DMS153 treated with DMSO at 0.1 percent for 48 hours (cell line): ENCODE results near the gene SYT8.

ENCODE experiments used
- DNase-seq: peaks from one replicate; lab custom pipeline; 2025; ENCODE audit not compliant: unreplicated experiment; lab: John Stamatoyannopoulos, UW

SYT8 gene

DNA sequence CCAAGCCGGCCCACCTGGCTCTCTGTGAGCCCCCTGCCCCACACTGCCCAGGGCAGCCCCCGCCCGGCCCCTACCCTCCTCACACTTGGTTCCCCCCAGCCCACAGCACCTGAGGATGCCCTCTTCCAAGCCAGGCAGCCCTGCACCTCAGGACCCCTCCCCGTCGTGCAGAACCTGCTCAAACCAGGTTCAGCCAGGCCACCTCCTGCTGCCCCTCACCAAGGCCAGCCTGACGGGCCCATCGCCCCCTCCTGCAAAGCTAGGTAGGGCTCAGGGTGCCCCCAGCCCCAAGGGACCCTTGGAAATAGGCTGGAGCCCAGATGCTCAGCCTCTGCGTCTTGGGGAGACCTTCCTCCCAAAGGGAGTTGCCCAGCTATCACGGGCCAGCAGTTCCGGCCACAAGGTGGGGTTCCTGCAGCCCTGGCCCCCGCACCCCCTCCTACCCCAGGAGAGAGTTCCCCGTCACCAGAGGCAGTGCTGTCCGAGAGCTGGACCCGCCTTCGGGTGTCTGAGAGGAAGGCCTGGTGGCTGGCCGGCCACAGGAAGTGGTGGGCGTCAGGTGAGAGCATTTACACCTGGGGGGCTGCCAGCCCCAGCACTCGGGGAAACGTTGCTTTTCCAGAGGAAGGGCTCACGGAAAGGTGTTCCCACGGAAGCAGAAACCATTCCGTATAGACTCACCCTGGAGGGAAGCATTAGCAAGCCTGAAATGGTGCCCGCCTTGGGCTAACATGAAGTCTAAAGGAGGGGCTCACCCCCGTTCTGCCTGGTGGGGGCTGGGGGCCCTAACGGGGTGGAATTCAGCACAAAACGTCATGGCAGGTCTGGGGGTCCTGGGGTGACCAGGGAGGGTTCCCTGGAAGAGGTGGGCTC, 3.2 kb upstream of the SYT8 start:
- DNase-seq: no peak

DNA sequence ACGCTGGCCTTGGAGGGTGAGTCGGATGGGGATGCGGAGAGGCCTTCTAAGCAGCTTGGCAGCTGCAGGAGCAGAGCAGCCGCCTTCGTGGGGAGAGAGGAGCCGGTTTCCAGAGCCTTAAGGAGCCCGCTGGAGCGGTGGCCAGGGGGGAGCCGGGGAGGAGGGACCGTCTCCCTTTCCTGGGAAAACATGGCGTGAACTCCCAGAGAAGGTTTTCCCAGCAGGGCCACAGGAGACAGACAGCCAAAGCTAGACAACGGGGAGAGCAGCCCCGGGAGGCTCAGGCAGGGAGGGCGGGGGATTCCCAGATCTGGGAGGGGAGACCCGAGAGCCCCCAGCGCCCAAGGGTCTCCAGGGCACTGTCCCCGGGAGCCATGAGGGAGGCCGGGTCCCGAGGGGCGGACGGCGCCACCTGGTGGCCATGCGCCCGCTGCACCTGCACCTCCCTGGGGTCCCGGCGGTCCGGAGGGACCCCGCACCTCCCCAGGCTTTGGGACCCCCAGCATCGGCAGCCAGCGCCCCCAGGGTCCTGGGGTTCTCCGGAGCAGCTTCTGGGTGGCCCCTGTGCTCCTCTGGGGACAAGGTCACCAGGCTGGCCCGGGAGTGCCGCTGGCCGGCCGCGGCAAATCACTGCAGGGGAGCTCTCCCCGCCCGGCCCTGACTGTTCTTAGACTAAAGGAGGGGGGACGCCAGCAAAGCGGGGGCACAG, 2.4 kb upstream of the SYT8 start:
- DNase-seq: no peak

DNA sequence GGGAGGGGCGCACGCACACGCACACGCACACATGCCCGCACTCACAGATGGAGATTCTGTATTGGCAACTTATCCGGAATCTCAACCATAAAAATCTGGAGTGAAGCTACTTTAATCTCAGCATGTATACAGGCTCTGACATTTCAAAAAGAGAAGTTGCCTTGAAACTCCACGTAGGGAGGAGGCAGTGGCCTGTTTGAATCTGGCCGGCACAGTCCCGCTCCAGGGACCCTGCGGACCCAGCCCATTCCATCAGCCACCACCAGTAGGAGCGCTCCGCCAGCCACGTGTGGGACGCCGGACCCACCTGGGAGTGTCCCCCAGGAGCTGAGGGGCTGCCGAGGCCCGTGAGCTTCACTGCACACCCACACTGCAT, 1.9 kb upstream of the SYT8 start:
- DNase-seq: no peak

DNA sequence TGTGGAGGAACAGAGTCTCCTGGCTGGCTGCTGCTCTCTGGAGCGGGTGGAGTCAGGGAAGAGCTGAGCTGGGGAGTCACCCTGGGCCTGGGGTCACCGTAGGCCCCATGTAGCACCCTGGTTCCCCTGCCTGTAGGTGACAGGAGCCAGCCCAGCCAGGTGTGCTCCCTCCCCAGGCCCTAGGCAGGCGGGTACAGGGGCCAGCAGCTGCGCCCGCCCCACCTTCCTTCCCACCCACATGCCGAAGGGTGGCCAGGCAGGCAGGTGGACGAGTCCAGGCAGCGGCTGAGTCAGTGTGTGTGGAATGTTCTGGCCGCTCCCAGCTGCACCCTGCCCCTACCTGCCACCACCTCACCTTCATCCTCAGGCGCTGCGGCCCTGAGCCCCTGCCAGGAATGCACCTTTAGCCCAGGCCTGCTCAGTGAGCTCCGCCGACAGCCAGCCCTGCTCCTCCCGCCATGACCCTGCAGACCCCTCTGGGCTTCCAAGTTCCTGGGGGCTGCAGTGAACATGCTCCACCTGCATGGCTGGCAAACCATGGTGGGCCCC, 654 bp upstream of the SYT8 start:
- peak; percentile 2 for DNase-seq

DNA sequence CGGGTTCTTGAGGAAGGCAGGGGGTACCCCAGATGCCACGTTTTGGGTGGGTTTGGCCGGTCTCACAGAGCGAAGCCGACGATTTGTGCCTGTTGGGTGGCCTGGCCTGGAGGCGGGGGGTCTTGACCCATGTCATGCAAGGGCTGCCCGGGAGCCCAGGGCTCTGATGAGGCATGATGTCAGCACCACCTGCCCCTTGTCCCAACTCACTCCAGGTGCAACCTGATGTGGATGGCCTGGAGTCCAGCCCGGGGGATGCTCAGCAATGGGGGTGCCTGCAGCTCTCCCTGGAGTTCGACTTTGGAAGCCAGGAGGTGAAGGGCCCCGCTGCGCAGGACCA, 851 bp downstream of the SYT8 start:
- DNase-seq: no peak

DNA sequence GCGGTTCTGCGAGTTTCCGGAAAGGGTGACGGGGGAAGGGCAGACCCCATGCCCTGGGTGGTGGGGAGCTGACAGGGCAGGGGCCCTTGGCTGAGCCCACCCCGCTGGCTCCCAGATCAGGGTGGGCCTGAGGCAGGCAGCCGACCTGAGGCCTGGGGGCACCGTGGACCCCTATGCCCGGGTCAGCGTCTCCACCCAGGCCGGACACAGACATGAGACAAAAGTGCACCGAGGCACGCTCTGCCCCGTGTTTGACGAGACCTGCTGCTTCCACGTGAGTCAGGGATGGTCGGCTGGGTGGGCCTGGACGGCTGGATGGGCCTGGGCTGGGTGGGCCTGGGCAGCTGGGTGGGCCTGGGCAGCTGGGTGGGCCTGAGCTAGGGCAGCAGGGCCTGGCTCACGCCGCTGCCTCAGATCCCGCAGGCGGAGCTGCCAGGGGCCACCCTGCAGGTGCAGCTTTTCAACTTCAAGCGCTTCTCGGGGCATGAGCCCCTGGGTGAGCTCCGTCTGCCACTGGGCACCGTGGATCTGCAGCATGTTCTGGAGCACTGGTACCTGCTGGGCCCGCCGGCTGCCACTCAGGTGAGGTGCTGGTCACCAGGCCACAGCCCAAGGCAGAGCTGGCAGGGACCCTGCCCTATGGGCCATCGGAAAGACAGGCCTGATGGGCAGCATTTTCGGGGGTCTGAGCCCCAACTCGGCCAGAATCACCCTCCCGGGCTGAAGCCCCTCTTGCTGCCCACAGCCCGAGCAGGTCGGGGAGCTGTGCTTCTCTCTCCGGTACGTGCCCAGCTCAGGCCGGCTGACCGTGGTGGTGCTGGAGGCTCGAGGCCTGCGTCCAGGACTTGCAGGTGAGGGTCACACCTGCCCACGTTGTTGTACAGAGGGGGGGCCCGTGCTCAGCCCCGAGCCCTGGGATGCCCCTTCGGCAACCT, 1.5 kb downstream of the SYT8 start:
- DNase-seq: no peak

DNA sequence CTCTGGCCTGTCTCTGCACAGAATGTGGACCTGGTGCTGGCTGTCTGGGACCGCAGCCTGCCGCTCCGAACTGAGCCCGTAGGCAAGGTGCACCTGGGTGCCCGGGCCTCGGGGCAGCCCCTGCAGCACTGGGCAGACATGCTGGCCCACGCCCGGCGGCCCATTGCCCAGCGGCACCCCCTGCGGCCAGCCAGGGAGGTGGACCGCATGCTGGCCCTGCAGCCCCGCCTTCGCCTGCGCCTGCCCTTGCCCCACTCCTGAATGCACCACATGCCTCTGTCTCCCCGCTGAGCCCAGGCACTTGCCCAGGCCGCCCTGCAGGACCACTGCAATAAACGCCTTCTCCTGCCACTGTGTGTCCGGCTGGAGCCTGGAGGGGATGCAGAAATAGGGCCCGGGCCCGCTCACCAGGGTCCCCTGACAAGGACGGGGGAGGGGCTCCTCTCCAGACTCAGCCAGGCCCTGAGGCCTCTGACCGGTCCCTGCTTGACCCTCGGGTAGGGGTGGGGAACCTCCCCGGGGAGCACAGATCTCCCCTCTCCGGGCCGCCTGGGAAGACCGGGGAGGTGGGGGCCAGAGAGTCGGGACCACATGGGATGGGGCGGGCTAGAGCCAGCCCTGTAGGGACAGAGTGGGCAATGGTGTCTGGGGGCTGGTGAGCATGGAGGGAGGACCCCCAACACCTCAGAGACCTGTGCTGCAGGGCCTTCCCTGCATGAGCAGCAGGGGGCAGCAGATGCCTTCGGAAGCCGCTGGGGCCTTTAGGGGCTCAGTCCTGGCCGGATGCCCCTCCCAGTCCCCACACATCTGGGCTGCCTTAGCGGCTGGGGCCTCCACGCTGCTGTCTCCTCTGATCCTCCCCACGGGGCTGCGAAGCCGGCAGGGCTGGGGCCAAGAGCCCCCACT, 2.6 kb downstream of the SYT8 start:
- peak; percentile 12 for DNase-seq

DNA sequence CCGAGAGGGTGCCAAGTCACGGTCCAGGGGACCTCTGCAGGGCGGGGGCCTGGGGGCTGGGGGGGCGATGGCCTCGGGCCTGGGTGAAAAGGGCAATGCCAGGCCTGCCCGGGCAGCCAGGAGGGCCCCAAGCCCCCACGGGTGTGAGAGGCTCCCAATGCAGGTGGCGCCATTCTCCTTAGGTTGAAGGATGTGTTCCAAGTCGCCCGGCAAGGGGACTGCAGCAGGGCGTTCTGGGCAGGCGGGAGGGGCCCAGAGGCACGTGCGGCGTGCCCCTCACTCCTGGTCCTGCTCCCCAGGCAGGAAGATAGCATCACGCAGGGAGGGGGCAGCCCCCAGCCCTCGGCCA, 3.3 kb downstream of the SYT8 start:
- DNase-seq: no peak

DNA sequence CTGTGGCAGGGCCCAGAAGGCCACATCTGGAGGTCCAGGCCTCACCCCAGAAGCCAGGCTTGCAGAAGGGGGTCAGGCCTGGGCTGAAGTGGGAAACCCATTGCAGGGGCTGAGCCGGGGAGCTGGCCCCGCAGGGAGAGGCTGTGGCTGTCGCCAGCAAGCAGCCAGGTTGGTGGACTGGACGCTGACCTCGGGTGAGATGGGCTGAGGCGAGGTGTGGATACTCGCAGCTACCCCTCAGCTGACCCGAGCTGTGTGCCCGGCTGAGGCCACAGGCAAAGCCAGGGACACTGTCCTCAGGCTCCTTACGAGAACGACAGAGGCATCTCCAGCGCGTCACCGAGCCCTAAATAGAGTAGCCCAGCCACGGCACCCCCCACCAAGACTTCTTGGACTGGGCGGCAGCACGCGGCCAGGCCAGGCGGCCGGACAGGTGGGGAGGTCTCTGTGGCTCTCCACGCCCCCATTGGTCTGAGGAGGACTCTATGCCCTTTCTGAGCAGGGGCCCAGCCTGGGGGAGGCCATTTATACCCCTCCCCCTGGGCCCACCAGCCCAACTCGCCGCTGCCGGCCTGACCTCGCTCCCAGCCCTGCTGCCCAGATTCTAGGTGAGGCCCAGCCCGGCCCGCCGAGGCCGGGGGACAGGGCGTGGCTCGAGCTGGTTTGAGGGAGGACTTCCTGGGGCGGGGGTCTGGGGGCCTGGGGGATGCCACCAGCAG, 3.8 kb downstream of the SYT8 start, which contains the start of gene TNNI2:
Gene TNNI2, plus strand, starts transcription at position 556 of the 719 bp plus-strand sequence. CDS start 716 bp downstream, outside the sequence.
- no peak for DNase-seq

DNA sequence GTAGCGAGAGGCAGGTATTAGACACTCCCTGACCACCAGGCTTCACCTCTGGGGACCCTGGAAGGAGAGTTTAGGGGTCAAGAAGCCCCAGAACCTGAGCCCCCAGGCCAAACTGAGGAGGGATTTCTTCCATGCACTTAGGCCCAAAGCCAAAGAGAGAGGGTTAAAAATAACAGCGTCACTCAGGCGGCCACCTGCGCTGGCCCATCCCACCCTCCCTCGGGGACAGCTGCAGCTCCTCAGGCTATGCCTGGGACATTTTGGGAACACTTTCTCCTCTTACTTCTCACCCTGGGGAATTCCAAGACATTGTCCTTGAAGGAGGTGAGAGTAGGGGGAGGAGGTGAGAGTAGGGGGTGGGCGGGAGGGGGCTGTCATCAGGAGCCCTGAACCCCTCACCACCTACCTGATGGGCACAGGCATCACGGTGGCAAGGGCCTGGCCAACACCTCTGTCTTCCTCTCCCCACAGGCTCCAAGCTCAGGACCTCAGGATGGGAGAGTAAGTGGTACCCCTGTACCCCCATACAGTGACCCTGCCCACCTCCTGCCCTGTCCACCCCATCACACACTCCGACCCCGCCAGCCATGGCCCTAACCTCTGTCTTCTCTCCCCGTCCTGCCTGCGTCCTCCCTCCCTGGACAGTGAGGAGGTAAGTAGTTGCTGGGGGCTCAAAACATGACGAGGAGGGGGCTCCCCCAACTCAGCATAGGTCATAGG, 4.6 kb downstream of the SYT8 start:
- DNase-seq: no peak

DNA sequence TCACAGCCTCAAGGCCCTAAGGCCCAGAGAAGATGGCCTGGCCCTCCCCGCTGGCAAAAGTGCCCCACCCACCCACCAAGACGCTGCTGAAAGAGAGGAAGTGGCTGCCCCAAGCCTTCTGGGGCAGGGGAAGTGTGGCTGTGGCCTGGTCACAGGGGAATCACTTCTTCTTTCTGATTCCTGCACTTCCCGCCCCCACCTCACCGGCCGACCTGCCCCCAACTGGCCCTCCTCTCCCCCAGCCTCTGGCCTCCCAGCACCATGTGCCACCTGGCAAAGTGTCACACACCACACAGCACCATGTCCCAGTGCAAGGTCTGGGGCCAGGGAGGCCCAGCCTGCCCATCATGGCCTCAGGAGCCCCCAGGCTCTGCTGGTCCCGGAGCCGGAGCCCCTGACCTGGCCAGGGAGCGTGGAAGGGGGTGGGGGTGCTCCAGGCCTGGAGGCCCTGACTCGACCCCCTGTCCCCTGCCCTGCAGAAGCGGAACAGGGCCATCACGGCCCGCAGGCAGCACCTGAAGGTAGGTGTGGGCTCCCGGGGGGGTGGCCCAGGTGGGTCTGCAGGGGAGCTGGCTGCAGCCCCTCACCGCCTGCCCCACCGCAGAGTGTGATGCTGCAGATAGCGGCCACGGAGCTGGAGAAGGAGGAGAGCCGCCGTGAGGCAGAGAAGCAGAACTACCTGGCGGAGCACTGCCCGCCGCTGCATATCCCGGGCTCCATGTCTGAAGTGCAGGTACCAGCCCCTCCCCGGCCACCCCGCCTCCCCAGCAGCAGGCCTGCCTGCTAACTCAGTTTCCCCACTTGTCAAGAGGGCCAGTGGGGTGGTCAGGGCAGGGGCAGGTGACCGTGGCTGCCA, 5.4 kb downstream of the SYT8 start:
- no peak for DNase-seq

DNA sequence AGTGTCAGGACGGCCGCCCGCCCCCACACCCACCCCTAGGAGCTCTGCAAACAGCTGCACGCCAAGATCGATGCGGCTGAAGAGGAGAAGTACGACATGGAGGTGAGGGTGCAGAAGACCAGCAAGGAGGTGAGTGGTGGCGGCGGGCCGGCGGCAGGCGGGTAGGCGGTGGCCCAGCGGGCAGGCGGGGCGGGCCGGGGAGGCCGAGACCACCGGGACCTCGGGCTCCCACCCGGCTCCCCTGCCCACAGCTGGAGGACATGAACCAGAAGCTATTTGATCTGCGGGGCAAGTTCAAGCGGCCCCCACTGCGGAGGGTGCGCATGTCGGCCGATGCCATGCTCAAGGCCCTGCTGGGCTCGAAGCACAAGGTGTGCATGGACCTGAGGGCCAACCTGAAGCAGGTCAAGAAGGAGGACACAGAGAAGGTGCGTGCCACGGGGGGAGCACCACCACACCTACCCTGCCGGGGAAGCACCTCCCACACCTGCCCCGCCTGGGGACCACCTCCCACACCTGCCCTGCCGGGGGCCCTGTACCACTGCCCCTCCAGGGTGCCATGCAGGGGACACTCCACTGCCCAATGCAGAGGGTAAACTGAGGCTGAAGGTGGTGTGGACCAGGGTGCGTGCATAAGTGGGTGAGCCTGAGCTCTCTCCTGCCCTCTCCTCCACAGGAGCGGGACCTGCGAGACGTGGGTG, 6.1 kb downstream of the SYT8 start:
- no peak for DNase-seq

DNA sequence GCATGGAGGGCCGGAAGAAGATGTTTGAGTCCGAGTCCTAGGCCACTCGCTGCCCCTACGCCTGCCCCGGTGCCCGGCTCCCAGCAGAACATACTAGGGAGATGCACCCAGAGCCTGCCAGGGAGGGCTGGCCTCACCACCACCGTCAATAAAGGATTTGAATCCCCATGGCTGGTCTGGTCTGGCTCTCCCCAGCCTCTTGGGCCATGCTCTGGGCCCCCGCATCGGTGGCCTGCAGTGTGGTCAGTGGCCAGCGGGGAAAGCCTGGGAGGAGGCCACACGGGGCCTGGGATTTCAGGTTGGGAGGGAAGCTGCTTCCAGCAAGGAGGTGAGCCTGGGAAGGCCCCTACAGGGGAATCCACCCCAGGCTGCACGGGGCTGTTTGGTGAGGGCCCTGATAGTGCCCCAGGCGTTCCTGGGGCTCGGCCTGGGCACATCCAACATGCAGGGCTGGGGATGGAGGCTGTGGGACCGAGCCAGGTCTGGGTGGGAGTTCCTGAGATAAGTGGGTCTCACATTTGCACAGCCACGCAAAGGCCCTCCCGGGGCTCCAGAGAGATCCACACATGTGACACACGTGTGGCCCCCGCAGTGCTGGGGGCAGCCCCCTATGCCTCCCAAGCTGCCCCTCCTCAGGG, 6.8 kb downstream of the SYT8 start:
- DNase-seq: no peak

DNA sequence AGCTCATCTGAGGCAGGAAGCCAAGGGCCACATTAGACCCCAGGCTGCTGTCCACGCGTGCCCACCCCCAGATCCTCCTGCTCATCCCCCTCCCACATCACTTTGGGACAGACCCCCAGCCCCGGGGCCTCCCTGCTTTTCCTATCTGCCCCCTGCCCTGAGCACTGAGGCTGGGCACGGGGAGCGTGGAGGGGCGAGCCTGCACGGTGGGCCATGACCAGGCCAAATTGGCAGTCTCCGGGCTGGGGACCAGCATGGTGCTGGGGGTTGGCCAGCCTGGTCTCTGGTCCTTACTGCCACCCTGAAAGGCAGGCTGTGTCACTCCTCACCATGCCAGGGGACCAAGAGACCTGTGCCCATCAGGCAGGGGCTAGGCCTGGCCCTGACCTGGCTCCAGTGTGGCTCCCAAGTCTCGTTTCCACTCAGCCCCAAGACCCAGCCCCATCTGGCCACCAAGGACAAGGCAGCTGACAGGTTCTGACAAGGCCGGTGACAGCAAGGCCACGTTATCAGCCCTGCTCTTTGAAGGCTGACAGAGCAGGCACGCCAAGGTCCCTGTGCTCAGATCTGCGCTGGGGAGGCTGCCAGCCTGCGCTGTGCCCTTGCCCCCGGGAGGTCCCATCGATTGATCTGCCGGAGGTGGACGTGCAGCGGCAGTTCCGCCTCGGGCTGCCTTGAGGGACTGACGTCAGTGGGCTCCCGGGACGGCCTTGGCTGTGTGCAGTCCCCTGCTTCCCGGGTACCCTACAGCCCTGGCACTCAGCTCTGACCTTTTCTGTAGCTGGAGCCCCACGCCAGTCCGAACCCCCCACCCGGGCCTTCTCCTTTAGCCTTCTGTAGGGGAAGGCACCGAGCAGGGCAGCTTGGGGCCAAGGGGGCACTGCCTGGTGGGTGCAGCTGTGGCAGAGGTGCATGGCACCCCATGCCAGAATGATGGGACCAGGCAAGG, 7.6 kb downstream of the SYT8 start:
- DNase-seq: no peak

DNA sequence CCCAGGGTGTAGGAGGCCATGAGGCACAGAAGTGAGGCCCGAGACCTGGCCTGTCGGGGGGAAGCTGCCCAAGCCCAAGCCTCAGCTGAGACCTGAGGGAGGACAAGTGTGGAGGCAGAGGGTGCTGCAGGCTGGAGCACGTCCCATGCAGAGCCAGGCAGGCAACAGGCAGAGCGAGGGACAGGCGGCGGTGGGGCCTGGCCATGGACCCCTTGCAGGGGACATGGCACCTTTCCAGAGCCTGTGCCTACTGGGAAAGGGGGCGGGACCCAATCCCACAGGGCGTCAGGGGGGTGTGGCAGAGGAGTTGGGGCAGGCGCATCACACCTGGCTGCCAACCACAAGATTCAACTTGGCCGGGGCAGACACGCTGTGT, 8.3 kb downstream of the SYT8 start:
- DNase-seq: no peak

DNA sequence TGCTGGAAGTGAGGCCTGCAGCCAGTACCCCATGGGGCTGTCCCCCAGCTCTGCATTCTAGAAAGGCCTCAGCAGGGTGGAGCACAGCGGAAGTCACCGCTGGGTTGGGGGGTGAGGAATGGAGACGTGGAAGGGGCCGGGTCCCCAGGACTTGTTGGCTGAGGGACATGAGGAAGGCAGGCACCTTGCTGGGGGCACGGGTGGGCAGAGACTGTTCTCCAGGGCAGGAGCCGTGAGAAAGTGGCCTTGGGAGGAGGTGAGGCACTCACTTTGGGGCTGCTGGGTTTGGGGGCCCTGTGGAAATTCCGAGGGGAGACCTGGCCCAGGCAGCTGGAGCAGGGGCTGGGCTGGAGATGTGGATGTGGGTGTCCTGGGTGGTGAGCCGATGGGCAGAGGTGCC, 9.0 kb downstream of the SYT8 start:
- no peak for DNase-seq
